ENCODE measurements around the gene HLX. TPM values are rescaled to one million over a fixed set of nuclear protein-coding genes. Genes with fewer than 3 reads are reported as not detected.

HLX gene
- total RNA-seq, 1 donor = 4.1 TPM

DNA sequence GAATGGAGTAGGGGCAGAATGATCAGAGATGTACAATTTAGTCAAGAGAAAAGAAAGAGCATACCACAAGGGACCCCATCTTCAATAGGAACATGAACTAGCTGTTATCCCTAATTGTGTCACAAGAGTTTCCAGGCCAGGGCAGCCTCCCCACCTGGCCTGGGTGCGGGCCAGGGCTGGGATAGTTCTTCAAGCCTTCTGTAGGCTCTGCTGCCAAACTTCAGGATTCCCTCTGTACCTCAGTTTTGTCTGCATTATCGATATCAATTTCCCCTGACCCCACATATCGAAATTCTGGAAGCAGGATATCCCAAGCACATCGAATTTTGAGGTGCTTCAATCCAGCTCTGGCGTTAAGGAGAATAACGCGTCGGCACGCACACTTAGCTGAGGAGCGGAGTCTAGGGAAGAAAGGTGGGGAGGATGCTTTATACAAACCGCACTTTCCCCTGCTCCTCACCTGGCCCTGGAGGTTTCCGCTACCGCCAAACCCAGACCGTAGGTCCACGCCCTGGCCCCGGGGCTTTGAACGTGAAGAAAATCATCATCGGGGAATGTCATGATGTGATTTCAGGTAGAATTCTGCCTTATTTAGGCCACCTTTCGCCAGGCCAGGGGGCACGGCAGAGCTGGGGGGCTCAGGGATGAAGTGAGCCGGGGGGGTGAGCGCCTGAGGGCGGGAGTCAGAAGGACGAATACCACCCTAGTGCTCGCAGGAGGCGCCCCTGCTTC lies 7.4 kb downstream of the HLX start:
- TF ChIP-seq, protein P1, sequence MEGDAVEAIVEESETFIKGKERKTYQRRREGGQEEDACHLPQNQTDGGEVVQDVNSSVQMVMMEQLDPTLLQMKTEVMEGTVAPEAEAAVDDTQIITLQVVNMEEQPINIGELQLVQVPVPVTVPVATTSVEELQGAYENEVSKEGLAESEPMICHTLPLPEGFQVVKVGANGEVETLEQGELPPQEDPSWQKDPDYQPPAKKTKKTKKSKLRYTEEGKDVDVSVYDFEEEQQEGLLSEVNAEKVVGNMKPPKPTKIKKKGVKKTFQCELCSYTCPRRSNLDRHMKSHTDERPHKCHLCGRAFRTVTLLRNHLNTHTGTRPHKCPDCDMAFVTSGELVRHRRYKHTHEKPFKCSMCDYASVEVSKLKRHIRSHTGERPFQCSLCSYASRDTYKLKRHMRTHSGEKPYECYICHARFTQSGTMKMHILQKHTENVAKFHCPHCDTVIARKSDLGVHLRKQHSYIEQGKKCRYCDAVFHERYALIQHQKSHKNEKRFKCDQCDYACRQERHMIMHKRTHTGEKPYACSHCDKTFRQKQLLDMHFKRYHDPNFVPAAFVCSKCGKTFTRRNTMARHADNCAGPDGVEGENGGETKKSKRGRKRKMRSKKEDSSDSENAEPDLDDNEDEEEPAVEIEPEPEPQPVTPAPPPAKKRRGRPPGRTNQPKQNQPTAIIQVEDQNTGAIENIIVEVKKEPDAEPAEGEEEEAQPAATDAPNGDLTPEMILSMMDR (IDR thresholded peaks at IDR 0.05; ENCODE audit: insufficient read depth, low read length) = no peak
- no peak for DNase-seq (ENCODE audit: low read depth)
- no peak overlapping the region for H3K4me3 ChIP-seq (ENCODE audit: low read depth, low read length)

DNA sequence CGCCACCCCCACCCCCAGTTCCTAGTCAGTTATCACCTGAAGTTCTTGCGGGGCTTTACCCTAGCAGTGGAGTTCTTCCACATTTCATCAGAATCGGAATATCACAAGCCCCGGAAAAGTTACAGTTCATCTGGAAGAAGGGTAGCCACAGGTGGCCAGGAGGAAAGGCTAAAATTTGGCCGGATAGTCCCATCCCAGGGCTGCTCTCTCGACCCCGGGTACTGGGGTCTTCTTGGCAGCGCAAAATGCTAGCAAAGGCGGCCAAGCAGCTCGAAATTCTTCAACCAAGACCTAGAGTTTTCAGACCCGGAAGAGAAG lies 7.9 kb downstream of the HLX start:
- no peak for DNase-seq (ENCODE audit: low read depth)
- TF ChIP-seq, protein P1 (IDR thresholded peaks at IDR 0.05; ENCODE audit: insufficient read depth, low read length) = no peak
- H3K4me3 ChIP-seq (ENCODE audit: low read depth, low read length) = no peak overlapping the region

DNA sequence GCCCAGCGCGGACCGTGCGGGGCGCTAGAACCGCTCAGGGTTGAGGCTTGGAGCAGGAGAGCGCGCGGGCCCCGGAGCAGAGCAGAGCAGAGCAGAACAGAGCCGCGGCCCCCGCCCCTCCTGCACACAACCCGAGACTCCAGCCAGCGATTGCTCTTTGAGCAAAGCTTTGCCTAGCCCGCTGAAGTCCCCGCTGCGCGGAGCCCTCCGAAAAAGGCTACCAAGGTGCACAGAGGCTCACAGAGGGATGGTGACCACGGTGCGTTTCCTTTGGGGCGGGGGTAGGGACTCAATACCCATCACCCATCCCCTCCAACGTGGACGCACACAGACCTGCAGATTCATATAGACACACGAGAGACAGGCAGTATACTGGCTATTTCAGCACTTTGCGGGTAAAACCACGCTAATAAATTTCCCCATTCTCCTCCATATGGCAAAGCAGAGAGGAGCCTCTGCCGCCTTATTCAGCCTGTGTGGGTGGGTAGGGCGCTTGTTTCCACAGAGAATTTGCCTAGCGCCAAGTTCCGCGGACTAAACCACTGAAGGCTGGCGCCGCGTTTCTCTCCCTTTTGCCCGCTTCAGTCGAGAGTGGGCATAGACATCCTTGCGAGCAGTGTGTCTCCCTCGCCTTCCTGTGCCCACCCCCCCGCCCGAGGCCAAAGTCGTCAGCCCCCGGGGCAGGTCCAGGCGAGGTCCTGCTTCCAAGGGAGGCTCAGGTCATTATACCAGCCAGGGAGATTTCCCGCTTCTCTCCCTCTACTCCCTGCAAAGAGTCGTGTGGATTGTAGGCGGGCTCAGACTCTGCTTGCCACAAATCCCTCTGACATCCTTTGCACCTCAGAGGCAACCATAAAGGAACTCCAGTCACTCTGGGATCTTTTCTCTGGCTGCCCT lies 8.5 kb downstream of the HLX start:
- DNase-seq (ENCODE audit: low read depth) = no peak
- no peak overlapping the region for H3K4me3 ChIP-seq (ENCODE audit: low read depth, low read length)
- TF ChIP-seq, protein P1 (IDR thresholded peaks at IDR 0.05; ENCODE audit: insufficient read depth, low read length) = no peak

GRCh38 chr1:220888417-220888986 lies 9.3 kb downstream of the HLX start:
- H3K4me3 ChIP-seq (ENCODE audit: low read depth, low read length) = no peak overlapping the region
- TF ChIP-seq, protein P1 (IDR thresholded peaks at IDR 0.05; ENCODE audit: insufficient read depth, low read length) = no peak
- no peak for DNase-seq (ENCODE audit: low read depth)

- no peak for DNase-seq (ENCODE audit: low read depth)
- no peak overlapping the region for H3K4me3 ChIP-seq (ENCODE audit: low read depth, low read length)
- TF ChIP-seq, protein P1 (IDR thresholded peaks at IDR 0.05; ENCODE audit: insufficient read depth, low read length) = no peak
Measured at GRCh38 chr1:220889333-220889732, 10.1 kb downstream of the HLX start.

GRCh38 chr1:220889848-220890287 lies 10.6 kb downstream of the HLX start:
- H3K4me3 ChIP-seq (ENCODE audit: low read depth, low read length) = no peak overlapping the region
- no peak for DNase-seq (ENCODE audit: low read depth)
- TF ChIP-seq, protein P1 (IDR thresholded peaks at IDR 0.05; ENCODE audit: insufficient read depth, low read length) = no peak

All from fibroblast of the aortic adventitia (primary cell).